ENCODE data around the gene HSPA1B.

DNA sequence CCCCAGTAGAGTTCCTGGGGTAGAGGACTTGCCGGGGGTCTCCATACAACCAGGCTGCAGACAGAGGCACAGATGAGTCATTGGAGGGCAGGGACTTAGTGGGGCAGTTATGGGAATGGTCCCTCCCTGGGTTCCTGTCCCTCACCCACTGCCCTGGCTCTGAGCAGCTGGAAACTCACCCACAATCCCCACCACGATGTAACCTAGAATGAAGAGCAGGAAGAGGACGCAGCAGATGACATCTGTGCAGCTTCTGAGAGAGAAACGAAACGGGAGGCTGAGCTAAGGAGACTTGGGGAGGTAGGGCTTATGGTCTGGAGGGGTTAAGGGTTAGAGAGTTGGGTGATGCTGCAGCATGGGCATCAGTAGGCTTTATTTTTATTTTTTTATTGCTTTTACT is 48.3 kb downstream of the HSPA1B start:
- TF ChIP-seq EZH2 (IDR thresholded peaks at IDR 0.05; ENCODE audit: borderline replicate concordance) (no peak), EZH2phosphoT487 (IDR thresholded peaks at IDR 0.05; ENCODE audit: low read depth, severe bottlenecking, unreplicated experiment) (no peak)
- TF ChIP-seq, protein P1, sequence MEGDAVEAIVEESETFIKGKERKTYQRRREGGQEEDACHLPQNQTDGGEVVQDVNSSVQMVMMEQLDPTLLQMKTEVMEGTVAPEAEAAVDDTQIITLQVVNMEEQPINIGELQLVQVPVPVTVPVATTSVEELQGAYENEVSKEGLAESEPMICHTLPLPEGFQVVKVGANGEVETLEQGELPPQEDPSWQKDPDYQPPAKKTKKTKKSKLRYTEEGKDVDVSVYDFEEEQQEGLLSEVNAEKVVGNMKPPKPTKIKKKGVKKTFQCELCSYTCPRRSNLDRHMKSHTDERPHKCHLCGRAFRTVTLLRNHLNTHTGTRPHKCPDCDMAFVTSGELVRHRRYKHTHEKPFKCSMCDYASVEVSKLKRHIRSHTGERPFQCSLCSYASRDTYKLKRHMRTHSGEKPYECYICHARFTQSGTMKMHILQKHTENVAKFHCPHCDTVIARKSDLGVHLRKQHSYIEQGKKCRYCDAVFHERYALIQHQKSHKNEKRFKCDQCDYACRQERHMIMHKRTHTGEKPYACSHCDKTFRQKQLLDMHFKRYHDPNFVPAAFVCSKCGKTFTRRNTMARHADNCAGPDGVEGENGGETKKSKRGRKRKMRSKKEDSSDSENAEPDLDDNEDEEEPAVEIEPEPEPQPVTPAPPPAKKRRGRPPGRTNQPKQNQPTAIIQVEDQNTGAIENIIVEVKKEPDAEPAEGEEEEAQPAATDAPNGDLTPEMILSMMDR (IDR thresholded peaks at IDR 0.05; ENCODE audit: poor library complexity) = no peak

Measured in hepatocyte (in vitro differentiated cells).